ENCODE results near the gene SCN3A.

DNA sequence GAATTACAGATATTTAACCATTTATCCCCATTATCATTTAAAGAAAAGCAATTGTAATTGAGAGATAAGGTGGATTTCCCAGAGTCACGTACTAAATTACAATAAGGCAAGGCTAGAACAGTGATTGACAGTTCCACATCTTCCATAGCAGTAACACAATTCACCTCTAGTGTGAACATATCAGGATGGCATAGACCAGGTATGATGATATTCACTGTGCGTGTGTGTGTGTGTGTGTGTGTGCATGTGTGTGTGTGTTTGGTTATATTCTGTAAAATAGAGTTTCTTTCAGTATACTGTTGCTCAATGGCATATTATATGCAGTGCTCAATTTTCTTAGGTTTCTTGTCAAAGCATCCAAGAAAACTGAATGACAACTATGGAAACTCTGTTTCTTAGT is 37.1 kb upstream of the SCN3A start:
- TF ChIP-seq POLR2A (IDR thresholded peaks at IDR 0.05) = no peak
- no peak for TF ChIP-seq CTCF (IDR thresholded peaks at IDR 0.05)
